Measurements from ENCODE around the gene INTS11.

The INTS11 gene

DNA sequence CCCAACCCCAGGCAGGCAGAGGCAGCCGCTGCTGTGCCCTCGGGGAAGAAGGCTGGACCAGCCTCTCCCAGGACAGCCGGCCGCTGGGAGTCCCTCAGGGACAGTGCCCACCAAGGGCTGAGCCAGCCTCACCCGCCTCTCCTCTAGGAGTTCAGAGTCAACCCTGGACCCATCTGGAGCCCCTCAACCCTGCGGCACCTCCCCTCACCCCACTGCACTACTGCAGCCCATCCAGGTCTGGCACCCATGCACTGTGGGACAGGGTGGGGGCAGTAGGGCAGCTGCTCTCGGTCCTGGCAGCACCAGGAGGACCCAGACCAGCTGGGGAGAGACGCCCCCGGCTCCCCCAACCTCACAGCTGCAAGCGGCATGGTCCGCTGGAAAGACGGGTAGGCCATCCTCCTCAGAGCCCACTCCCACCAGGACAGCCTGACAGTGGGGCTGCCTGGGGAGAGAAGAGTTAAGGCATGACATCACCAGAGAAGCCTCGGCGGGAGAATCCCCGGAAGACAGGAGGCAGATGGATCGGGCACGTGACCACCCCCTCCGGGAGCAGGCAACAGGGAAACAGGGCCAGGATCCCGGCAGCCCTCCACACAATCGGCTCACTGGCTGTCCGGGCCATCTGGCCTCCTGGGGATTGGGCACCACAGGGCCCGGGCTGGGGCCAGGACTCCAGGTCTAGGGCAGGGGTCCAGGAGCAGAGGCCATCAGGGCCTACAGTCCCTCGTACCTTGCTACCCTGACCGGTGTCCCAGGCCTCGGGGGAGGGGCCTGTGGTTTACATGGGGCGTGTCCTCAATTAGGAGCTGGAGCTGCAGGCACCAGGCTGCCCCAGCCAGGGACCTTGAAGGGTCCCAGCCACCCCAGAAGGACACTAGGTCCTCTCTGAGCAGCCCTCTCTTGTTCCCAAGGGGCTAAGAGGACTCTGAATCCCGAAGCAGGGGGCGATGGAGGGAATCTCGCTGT, 19.8 kb downstream of the INTS11 start (continued):
- TF ChIP-seq ZNF510 (tag by site-specific recombination; IDR thresholded peaks at IDR 0.05; ENCODE audit: insufficient replicate concordance): no peak
- TF ChIP-seq ZNF621 (tag by site-specific recombination; IDR thresholded peaks at IDR 0.05): no peak
- TF ChIP-seq ZNF19 (tag by site-specific recombination; IDR thresholded peaks at IDR 0.05; ENCODE audit: low read depth): no peak
- TF ChIP-seq ZBTB20 (tag by site-specific recombination; IDR thresholded peaks at IDR 0.05): peak; percentile 42; the same call in 1 of the 2 replicates
- TF ChIP-seq, protein P1, sequence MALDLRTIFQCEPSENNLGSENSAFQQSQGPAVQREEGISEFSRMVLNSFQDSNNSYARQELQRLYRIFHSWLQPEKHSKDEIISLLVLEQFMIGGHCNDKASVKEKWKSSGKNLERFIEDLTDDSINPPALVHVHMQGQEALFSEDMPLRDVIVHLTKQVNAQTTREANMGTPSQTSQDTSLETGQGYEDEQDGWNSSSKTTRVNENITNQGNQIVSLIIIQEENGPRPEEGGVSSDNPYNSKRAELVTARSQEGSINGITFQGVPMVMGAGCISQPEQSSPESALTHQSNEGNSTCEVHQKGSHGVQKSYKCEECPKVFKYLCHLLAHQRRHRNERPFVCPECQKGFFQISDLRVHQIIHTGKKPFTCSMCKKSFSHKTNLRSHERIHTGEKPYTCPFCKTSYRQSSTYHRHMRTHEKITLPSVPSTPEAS (tag by site-specific recombination; IDR thresholded peaks at IDR 0.05): no peak
- TF ChIP-seq ZFP69B (tag by site-specific recombination; IDR thresholded peaks at IDR 0.05): peak; percentile 79; the same call in 1 of the 2 replicates
- peak; percentile 92 for TF ChIP-seq GLIS1 (tag by site-specific recombination; IDR thresholded peaks at IDR 0.05)
- no peak for TF ChIP-seq ZNF654 (tag by site-specific recombination; IDR thresholded peaks at IDR 0.05; ENCODE audit: low read depth)
- TF ChIP-seq, protein P2, sequence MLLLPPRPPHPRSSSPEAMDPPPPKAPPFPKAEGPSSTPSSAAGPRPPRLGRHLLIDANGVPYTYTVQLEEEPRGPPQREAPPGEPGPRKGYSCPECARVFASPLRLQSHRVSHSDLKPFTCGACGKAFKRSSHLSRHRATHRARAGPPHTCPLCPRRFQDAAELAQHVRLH (tag by site-specific recombination; IDR thresholded peaks at IDR 0.05): peak; percentile 93
- no peak for TF ChIP-seq ZFP41 (tag by site-specific recombination; IDR thresholded peaks at IDR 0.05; ENCODE audit: borderline replicate concordance)
- TF ChIP-seq ZNF707 (tag by site-specific recombination; IDR thresholded peaks at IDR 0.05): no peak
- no peak for TF ChIP-seq ZNF132 (tag by site-specific recombination; IDR thresholded peaks at IDR 0.05; ENCODE audit: borderline replicate concordance)
- TF ChIP-seq ZNF776 (tag by site-specific recombination; IDR thresholded peaks at IDR 0.05; ENCODE audit: borderline replicate concordance): no peak
- TF ChIP-seq ZNF626 (tag by site-specific recombination; IDR thresholded peaks at IDR 0.05): no peak
- peak; percentile 72 for TF ChIP-seq SP2 (tag by site-specific recombination; IDR thresholded peaks at IDR 0.05)
- TF ChIP-seq, protein P3, sequence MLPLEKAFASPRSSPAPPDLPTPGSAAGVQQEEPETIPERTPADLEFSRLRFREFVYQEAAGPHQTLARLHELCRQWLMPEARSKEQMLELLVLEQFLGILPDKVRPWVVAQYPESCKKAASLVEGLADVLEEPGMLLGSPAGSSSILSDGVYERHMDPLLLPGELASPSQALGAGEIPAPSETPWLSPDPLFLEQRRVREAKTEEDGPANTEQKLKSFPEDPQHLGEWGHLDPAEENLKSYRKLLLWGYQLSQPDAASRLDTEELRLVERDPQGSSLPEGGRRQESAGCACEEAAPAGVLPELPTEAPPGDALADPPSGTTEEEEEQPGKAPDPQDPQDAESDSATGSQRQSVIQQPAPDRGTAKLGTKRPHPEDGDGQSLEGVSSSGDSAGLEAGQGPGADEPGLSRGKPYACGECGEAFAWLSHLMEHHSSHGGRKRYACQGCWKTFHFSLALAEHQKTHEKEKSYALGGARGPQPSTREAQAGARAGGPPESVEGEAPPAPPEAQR (tag by site-specific recombination; IDR thresholded peaks at IDR 0.05): 0 out of 2 replicates have a peak, but pooled peaks have one; percentile 31
- TF ChIP-seq ZNF571 (tag by site-specific recombination; IDR thresholded peaks at IDR 0.05): no peak
- peak; percentile 68; the same call in 1 of the 2 replicates for TF ChIP-seq ZNF561 (tag by site-specific recombination; IDR thresholded peaks at IDR 0.05; ENCODE audit: borderline replicate concordance)
- peak; percentile 36; the same call in 1 of the 2 replicates for TF ChIP-seq ZBTB7A (tag by site-specific recombination; IDR thresholded peaks at IDR 0.05; ENCODE audit: low read depth)
- TF ChIP-seq SP3 (tag by site-specific recombination; IDR thresholded peaks at IDR 0.05): peak; percentile 61
- peak; percentile 93 for TF ChIP-seq ZEB2 (tag by site-specific recombination; IDR thresholded peaks at IDR 0.05)
- TF ChIP-seq ZNF624 (tag by site-specific recombination; IDR thresholded peaks at IDR 0.05): no peak
- TF ChIP-seq ZNF791 (tag by site-specific recombination; IDR thresholded peaks at IDR 0.05): no peak
- no peak for TF ChIP-seq ZNF48 (tag by site-specific recombination; IDR thresholded peaks at IDR 0.05)
- TF ChIP-seq ZNF670 (tag by site-specific recombination; IDR thresholded peaks at IDR 0.05; ENCODE audit: low read depth): no peak
- TF ChIP-seq, protein P4, sequence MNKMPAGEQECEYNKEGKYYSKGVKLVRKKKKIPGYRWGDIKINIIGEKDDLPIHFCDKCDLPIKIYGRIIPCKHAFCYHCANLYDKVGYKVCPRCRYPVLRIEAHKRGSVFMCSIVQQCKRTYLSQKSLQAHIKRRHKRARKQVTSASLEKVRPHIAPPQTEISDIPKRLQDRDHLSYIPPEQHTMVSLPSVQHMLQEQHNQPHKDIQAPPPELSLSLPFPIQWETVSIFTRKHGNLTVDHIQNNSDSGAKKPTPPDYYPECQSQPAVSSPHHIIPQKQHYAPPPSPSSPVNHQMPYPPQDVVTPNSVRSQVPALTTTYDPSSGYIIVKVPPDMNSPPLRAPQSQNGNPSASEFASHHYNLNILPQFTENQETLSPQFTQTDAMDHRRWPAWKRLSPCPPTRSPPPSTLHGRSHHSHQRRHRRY (tag by site-specific recombination; IDR thresholded peaks at IDR 0.05): no peak
- TF ChIP-seq ZNF423 (tag by site-specific recombination; IDR thresholded peaks at IDR 0.05): peak; percentile 85; the same call in 1 of the 2 replicates
- peak; percentile 96 for TF ChIP-seq ZNF629 (tag by site-specific recombination; IDR thresholded peaks at IDR 0.05)
- peak; percentile 84 for TF ChIP-seq OSR2 (tag by site-specific recombination; IDR thresholded peaks at IDR 0.05)
- no peak for TF ChIP-seq ZNF202 (tag by site-specific recombination; IDR thresholded peaks at IDR 0.05; ENCODE audit: borderline replicate concordance)
- peak; percentile 89 for TF ChIP-seq SP7 (tag by site-specific recombination; IDR thresholded peaks at IDR 0.05)
- 0 out of 2 replicates have a peak, but pooled peaks have one; percentile 22 for TF ChIP-seq ZSCAN23 (tag by site-specific recombination; IDR thresholded peaks at IDR 0.05)
- no peak for TF ChIP-seq ZSCAN16 (tag by site-specific recombination; IDR thresholded peaks at IDR 0.05)
- no peak for TF ChIP-seq ZNF677 (tag by site-specific recombination; IDR thresholded peaks at IDR 0.05)

All from HEK293 (cell line).